Measurements from ENCODE around the gene SCART1. TPM values are rescaled to one million over a fixed set of nuclear protein-coding genes. Genes with fewer than 3 reads are reported as not detected.

The SCART1 gene
- total RNA-seq, 1 experiment from 2014 or later, result 0.50 TPM

DNA sequence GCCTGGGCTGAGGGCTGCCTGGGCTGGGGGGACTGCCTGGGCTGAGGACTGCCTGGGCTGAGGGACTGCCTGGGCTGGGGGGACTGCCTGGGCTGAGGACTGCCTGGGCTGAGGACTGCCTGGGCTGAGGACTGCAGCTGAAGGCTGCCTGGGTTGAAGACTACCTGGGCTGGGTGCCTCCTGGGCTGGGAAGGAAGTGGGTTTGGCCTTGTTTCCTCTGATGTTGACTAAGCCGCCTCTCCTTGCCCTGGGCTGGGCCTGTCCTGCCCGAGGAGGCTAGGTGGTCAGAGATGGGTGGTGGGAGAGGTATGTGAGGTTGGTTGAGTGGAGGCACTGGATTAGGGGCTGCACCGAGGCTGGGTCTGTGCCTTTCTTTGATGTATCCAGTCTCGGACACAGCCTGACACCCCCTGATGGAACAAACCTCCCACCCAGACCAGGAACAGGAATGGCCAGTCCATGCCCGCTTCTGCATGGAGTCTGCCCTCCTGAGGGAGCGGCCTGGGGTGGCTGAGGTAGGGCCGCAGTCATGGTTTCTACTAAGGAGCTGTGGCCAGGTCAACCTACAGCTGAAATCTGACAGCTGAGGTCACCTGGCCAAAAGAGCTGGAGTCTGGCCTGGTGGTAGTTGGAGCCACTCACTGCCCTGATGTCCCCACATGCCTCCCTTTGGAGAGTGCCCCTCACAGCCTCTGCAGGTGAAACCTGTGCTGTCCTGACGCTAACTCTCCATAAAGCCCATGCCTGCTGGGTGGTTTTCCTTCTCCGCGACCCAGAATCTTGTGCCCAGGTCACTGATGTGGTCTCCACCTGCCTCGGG lies 22.3 kb downstream of the SCART1 start:
- no peak overlapping the region for H2BK120ac ChIP-seq (ENCODE audit: low read depth, low read length, poor library complexity, severe bottlenecking)
- no peaks in the 10 kb centered on the region for H3K4me1 Mint-ChIP-seq
- no peak overlapping the region for H2BK5ac ChIP-seq (ENCODE audit: insufficient read length, low read length)
- H3K79me2 ChIP-seq (ENCODE audit: insufficient read depth, low read length), result no peaks in the 10 kb centered on the region
- no peak overlapping the region for H3K4ac ChIP-seq (ENCODE audit: low read depth, low read length)
- no peak overlapping the region for H3T11ph ChIP-seq (ENCODE audit: low read length)
- no peak overlapping the region for H4K8ac ChIP-seq (replicated peaks; ENCODE audit: insufficient read length, low read depth, low read length)
- H3K36me3 Mint-ChIP-seq (ENCODE audit: insufficient read depth in 1 of 3, low read depth in 3 of 3), result peaks cover 7 to 17% (median 9%) of the 10 kb centered on the region in 3 experiments; a peak in 6 of 7 replicates
- no peak overlapping the region for H3K56ac ChIP-seq (ENCODE audit: insufficient read length, low read depth, low read length)
- no peak overlapping the region for H4K5ac ChIP-seq (ENCODE audit: insufficient read length, low read depth, low read length)
- H3K9me3 Mint-ChIP-seq, result peaks cover 52 to 58% of the 10 kb centered on the region in 2 experiments
- H4K20me1 ChIP-seq (ENCODE audit: control insufficient read depth, insufficient read depth, insufficient read length), result no peaks in the 10 kb centered on the region
- WGBS (ENCODE audit: extremely low coverage, insufficient read length, low lambda C conversion rate), result no CpG with 5 or more reads among the region's 11 CpGs
- H3K27ac ChIP-seq (ENCODE audit: insufficient read length, low read depth, low read length), result no peak overlapping the region
- TF ChIP-seq, protein P1, sequence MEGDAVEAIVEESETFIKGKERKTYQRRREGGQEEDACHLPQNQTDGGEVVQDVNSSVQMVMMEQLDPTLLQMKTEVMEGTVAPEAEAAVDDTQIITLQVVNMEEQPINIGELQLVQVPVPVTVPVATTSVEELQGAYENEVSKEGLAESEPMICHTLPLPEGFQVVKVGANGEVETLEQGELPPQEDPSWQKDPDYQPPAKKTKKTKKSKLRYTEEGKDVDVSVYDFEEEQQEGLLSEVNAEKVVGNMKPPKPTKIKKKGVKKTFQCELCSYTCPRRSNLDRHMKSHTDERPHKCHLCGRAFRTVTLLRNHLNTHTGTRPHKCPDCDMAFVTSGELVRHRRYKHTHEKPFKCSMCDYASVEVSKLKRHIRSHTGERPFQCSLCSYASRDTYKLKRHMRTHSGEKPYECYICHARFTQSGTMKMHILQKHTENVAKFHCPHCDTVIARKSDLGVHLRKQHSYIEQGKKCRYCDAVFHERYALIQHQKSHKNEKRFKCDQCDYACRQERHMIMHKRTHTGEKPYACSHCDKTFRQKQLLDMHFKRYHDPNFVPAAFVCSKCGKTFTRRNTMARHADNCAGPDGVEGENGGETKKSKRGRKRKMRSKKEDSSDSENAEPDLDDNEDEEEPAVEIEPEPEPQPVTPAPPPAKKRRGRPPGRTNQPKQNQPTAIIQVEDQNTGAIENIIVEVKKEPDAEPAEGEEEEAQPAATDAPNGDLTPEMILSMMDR (conservative IDR thresholded peaks at IDR 0.05), result no peak
- no peak overlapping the region for H2AFZ ChIP-seq (ENCODE audit: low read length)
- H3K27ac Mint-ChIP-seq, result no peak overlapping the region
- H3K23ac ChIP-seq (ENCODE audit: insufficient read length, low read depth, low read length), result no peak overlapping the region
- H3K4me1 ChIP-seq (ENCODE audit: insufficient read depth, low read length), result no peaks in the 10 kb centered on the region
- DNase-seq, result no peak
- H3K14ac ChIP-seq (ENCODE audit: insufficient read depth, low read length), result no peak overlapping the region
- no peak overlapping the region for H3K9ac ChIP-seq (ENCODE audit: extremely low read depth, insufficient read length, low read length)
- H3K23me2 ChIP-seq (ENCODE audit: insufficient read length, low read depth, low read length, poor library complexity, severe bottlenecking), result no peaks in the 10 kb centered on the region
- no peak overlapping the region for H4K91ac ChIP-seq (ENCODE audit: insufficient read length, low read depth, low read length)
- no peak overlapping the region for H3K4me2 ChIP-seq (ENCODE audit: insufficient read depth, insufficient read length, low read length)
- H3K9me3 ChIP-seq (ENCODE audit: control insufficient read depth, low read depth, low read length), result peaks cover 58% of the 10 kb centered on the region
- no peak overlapping the region for H3K18ac ChIP-seq (ENCODE audit: insufficient read length, low read depth, low read length)
- H2BK15ac ChIP-seq (ENCODE audit: low read depth, low read length), result no peak overlapping the region
- H2AK5ac ChIP-seq (ENCODE audit: insufficient read length, low read length), result no peak overlapping the region
- H2BK20ac ChIP-seq (ENCODE audit: low read depth, low read length, poor library complexity, severe bottlenecking), result no peak overlapping the region
- no peak overlapping the region for H2BK12ac ChIP-seq (ENCODE audit: insufficient read length, low read depth, low read length)
- H3K4me3 Mint-ChIP-seq, result no peak overlapping the region
- H3K27me3 ChIP-seq (ENCODE audit: insufficient read depth, low read length), result no peaks in the 10 kb centered on the region
- no peaks in the 10 kb centered on the region for H3K79me1 ChIP-seq (ENCODE audit: insufficient read depth, low read depth, low read length, poor library complexity, severe bottlenecking)
- no peaks in the 10 kb centered on the region for H3K27me3 Mint-ChIP-seq (ENCODE audit: low read depth)

Measured in H9 (cell line).